Ramos (cell line): Measurements from ENCODE around the gene MARCHF9.

Experiments used
- in situ Hi-C: fragments of 300-500 bp; cut with MboI; formaldehyde crosslinking; loops from one replicate; pipeline ENCODE4 v1.14.3; 2022; ENCODE audit warnings: low sequenced_read_pairs; ENCODE audit not compliant: unreplicated experiment

MARCHF9 gene

GRCh38 chr12:57781801-57782200 lies 26.9 kb downstream of the MARCHF9 start:
- in situ Hi-C loops: no loop called here

- in situ Hi-C loops: no loop called here
Measured at GRCh38 chr12:57782243-57782607, 27.3 kb downstream of the MARCHF9 start.

- in situ Hi-C loops: no loop called here
Measured at GRCh38 chr12:57782608-57783465, 27.9 kb downstream of the MARCHF9 start, which contains the start of gene TSFM. TSS of gene TSFM (plus strand) at chr12:57782787. CDS start at chr12:57782802, 15 bp downstream.

GRCh38 chr12:57783466-57783801 lies 28.5 kb downstream of the MARCHF9 start:
- in situ Hi-C loops: no loop called here

- in situ Hi-C loops: no loop called here
Measured at GRCh38 chr12:57783861-57784260, 29.0 kb downstream of the MARCHF9 start.

- in situ Hi-C loops: no loop called here
Measured at GRCh38 chr12:57793920-57794319, 39.0 kb downstream of the MARCHF9 start.

- in situ Hi-C loops: no loop called here
Measured at GRCh38 chr12:57795354-57795753, 40.5 kb downstream of the MARCHF9 start.

- in situ Hi-C loops: no loop called here
Measured at GRCh38 chr12:57796996-57797395, 42.1 kb downstream of the MARCHF9 start.

GRCh38 chr12:57797933-57798332 lies 43.0 kb downstream of the MARCHF9 start:
- in situ Hi-C loops: no loop called here

- in situ Hi-C loops: no loop called here
Measured at GRCh38 chr12:57800965-57801364, 46.1 kb downstream of the MARCHF9 start.

GRCh38 chr12:57802607-57803006 lies 47.7 kb downstream of the MARCHF9 start:
- in situ Hi-C loops: no loop called here

- in situ Hi-C loops: no loop called here
Measured at GRCh38 chr12:57803319-57803893, 48.5 kb downstream of the MARCHF9 start.

- in situ Hi-C loops: no loop called here
Measured at GRCh38 chr12:57806677-57807076, 51.8 kb downstream of the MARCHF9 start.

- in situ Hi-C loops: no loop called here
Measured at GRCh38 chr12:57807285-57807684, 52.4 kb downstream of the MARCHF9 start.

- in situ Hi-C loops: no loop called here
Measured at GRCh38 chr12:57808351-57808750, 53.4 kb downstream of the MARCHF9 start.

- in situ Hi-C loops: no loop called here
Measured at GRCh38 chr12:57809425-57809824, 54.5 kb downstream of the MARCHF9 start.
